Stimulated activated naive CD8-positive, alpha-beta T cell treated with anti-CD3 and anti-CD28 coated beads, Interleukin-15, Interleukin-2, amounts not matched to agents 100 ng/mL and 50 ng/mL, for 24 hours (primary cell): ENCODE measurements around the gene PUS10.
"Not testable (repeated sequence)": the region's sequence is repeated elsewhere in the genome, so short reads cannot be mapped to it uniquely, and the experiment has no call there.

Experiments used
- H3K27ac Mint-ChIP-seq: one replicate; pipeline ENCODE4 v1.8.0; 2021; ENCODE audit warnings: mild to moderate bottlenecking, mixed read lengths
- H3K27me3 Mint-ChIP-seq: one replicate; pipeline ENCODE4 v1.8.0; 2021; ENCODE audit warnings: mixed read lengths
- H3K36me3 Mint-ChIP-seq: one replicate; pipeline ENCODE4 v1.8.0; 2021; ENCODE audit warnings: low read depth, mixed read lengths
- H3K4me1 Mint-ChIP-seq: one replicate; pipeline ENCODE4 v1.8.0; 2021; ENCODE audit warnings: low read depth, mixed read lengths
- H3K4me3 Mint-ChIP-seq: one replicate; pipeline ENCODE4 v1.8.0; 2021; ENCODE audit warnings: mild to moderate bottlenecking, mixed read lengths
- H3K9me3 Mint-ChIP-seq: one replicate; pipeline ENCODE4 v1.8.0; 2021; ENCODE audit warnings: mixed read lengths

The PUS10 gene

GRCh38 chr2:61017556-61018317, at the start of gene PUS10, which contains the start of gene PEX13:
Gene PUS10, minus strand, starts transcription at chr2:61018255. Its CDS starts 6,365 bp downstream, at chr2:61011890.
Gene PEX13, plus strand, starts transcription at chr2:61017720. Its CDS starts 40 bp downstream, at chr2:61017760.
- Mint-ChIP-seq H3K4me1 (peaks cover 69% of the 10 kb centered on the region), H3K27ac (peak within 1 kb of the TSS; percentile 93), H3K27me3 (no peaks in the 10 kb centered on the region), H3K9me3 (no peaks in the 10 kb centered on the region), H3K4me3 (peak within 1 kb of the TSS; percentile 96), H3K36me3 (peaks cover 19% of the 10 kb centered on the region)

- H3K4me3 Mint-ChIP-seq, result peak within 1 kb of the TSS; percentile 86
- no peaks in the 10 kb centered on the region for H3K9me3 Mint-ChIP-seq
- H3K36me3 Mint-ChIP-seq, result peaks cover 3% of the 10 kb centered on the region
- peak within 1 kb of the TSS; percentile 70 for H3K27ac Mint-ChIP-seq
- peaks cover 6% of the 10 kb centered on the region for H3K27me3 Mint-ChIP-seq
- H3K4me1 Mint-ChIP-seq, result peaks cover 12% of the 10 kb centered on the region
Observed at GRCh38 chr2:61065714-61066709, 48.0 kb upstream of the PUS10 start, which contains the start of gene SANBR. Gene SANBR, plus strand, starts transcription at chr2:61065871. Its CDS starts 4,480 bp downstream, at chr2:61070351.

GRCh38 chr2:61059382-61059781, 41.3 kb upstream of the PUS10 start:
- Mint-ChIP-seq H3K4me3 (no peak overlapping the region), H3K9me3 (no peaks in the 10 kb centered on the region), H3K27me3 (no peaks in the 10 kb centered on the region), H3K36me3 (peaks cover 15% of the 10 kb centered on the region), H3K4me1 (no peaks in the 10 kb centered on the region), H3K27ac (no peak overlapping the region)

GRCh38 chr2:61057562-61057961, 39.5 kb upstream of the PUS10 start:
- Mint-ChIP-seq H3K4me1 (no peaks in the 10 kb centered on the region), H3K27ac (no peak overlapping the region), H3K9me3 (no peaks in the 10 kb centered on the region), H3K27me3 (no peaks in the 10 kb centered on the region), H3K36me3 (peaks cover 18% of the 10 kb centered on the region), H3K4me3 (no peak overlapping the region)

GRCh38 chr2:61055557-61055956, 37.5 kb upstream of the PUS10 start:
- H3K27ac Mint-ChIP-seq, result no peak overlapping the region
- no peaks in the 10 kb centered on the region for H3K9me3 Mint-ChIP-seq
- H3K4me1 Mint-ChIP-seq, result no peaks in the 10 kb centered on the region
- peaks cover 14% of the 10 kb centered on the region for H3K36me3 Mint-ChIP-seq
- H3K4me3 Mint-ChIP-seq, result no peak overlapping the region
- H3K27me3 Mint-ChIP-seq, result no peaks in the 10 kb centered on the region

GRCh38 chr2:61045999-61046398, 27.9 kb upstream of the PUS10 start:
- Mint-ChIP-seq H3K27me3 (no peaks in the 10 kb centered on the region), H3K4me1 (peaks cover 17% of the 10 kb centered on the region), H3K27ac (no peak overlapping the region), H3K9me3 (no peaks in the 10 kb centered on the region), H3K4me3 (no peak overlapping the region), H3K36me3 (peaks cover 48% of the 10 kb centered on the region)

GRCh38 chr2:61045226-61045625, 27.2 kb upstream of the PUS10 start:
- H3K27me3 Mint-ChIP-seq, result no peaks in the 10 kb centered on the region
- H3K4me3 Mint-ChIP-seq, result no peak overlapping the region
- no peaks in the 10 kb centered on the region for H3K9me3 Mint-ChIP-seq
- peaks cover 17% of the 10 kb centered on the region for H3K4me1 Mint-ChIP-seq
- H3K36me3 Mint-ChIP-seq, result peaks cover 48% of the 10 kb centered on the region
- H3K27ac Mint-ChIP-seq, result no peak overlapping the region

- Mint-ChIP-seq H3K36me3 (peaks cover 44% of the 10 kb centered on the region), H3K9me3 (no peaks in the 10 kb centered on the region), H3K27me3 (no peaks in the 10 kb centered on the region), H3K27ac (no peak overlapping the region), H3K4me1 (peaks cover 17% of the 10 kb centered on the region), H3K4me3 (no peak overlapping the region)
Observed at GRCh38 chr2:61044636-61045035, 26.6 kb upstream of the PUS10 start.

GRCh38 chr2:61042807-61043206, 24.8 kb upstream of the PUS10 start:
- Mint-ChIP-seq H3K36me3 (peaks cover 32% of the 10 kb centered on the region), H3K27me3 (no peaks in the 10 kb centered on the region), H3K4me1 (peaks cover 17% of the 10 kb centered on the region), H3K4me3 (no peak overlapping the region), H3K27ac (no peak overlapping the region), H3K9me3 (no peaks in the 10 kb centered on the region)

- H3K27ac Mint-ChIP-seq, H3K27me3 Mint-ChIP-seq, H3K4me1 Mint-ChIP-seq, H3K9me3 Mint-ChIP-seq, H3K4me3 Mint-ChIP-seq: not testable (repeated sequence)
- peaks cover 44% of the 10 kb centered on the region for H3K36me3 Mint-ChIP-seq
Observed at GRCh38 chr2:61036643-61037042, 18.6 kb upstream of the PUS10 start.

- H3K36me3 Mint-ChIP-seq, result peaks cover 46% of the 10 kb centered on the region
Observed at GRCh38 chr2:61034592-61034991, 16.5 kb upstream of the PUS10 start.

GRCh38 chr2:61029533-61029932, 11.5 kb upstream of the PUS10 start:
- no peak overlapping the region for H3K4me3 Mint-ChIP-seq
- no peaks in the 10 kb centered on the region for H3K9me3 Mint-ChIP-seq
- H3K27me3 Mint-ChIP-seq, result no peaks in the 10 kb centered on the region
- H3K27ac Mint-ChIP-seq, result no peak overlapping the region
- peaks cover 15% of the 10 kb centered on the region for H3K4me1 Mint-ChIP-seq
- peaks cover 46% of the 10 kb centered on the region for H3K36me3 Mint-ChIP-seq

More at GRCh38 chr2:61034592-61034991, 16.5 kb upstream of the PUS10 start:
- not testable (repeated sequence) for H3K9me3 Mint-ChIP-seq, H3K4me3 Mint-ChIP-seq, H3K4me1 Mint-ChIP-seq, H3K27ac Mint-ChIP-seq, H3K27me3 Mint-ChIP-seq

- Mint-ChIP-seq H3K4me1 (peaks cover 46% of the 10 kb centered on the region), H3K4me3 (no peak overlapping the region), H3K27ac (no peak overlapping the region), H3K27me3 (no peaks in the 10 kb centered on the region), H3K36me3 (peaks cover 49% of the 10 kb centered on the region), H3K9me3 (no peaks in the 10 kb centered on the region)
Observed at GRCh38 chr2:61023670-61024069, 5.6 kb upstream of the PUS10 start.

- Mint-ChIP-seq H3K4me3 (no peak overlapping the region), H3K27ac (no peak overlapping the region), H3K4me1 (peaks cover 52% of the 10 kb centered on the region), H3K9me3 (no peaks in the 10 kb centered on the region), H3K27me3 (no peaks in the 10 kb centered on the region), H3K36me3 (peaks cover 34% of the 10 kb centered on the region)
Observed at GRCh38 chr2:61021228-61021660, 3.2 kb upstream of the PUS10 start.

GRCh38 chr2:61018798-61019197, 743 bp upstream of the PUS10 start:
- Mint-ChIP-seq H3K27ac (peak overlapping the region; percentile 93), H3K27me3 (no peaks in the 10 kb centered on the region), H3K4me3 (peak overlapping the region; percentile 96), H3K4me1 (peaks cover 64% of the 10 kb centered on the region), H3K9me3 (no peaks in the 10 kb centered on the region), H3K36me3 (peaks cover 27% of the 10 kb centered on the region)
